Loucy (cell line): Measurements from ENCODE around the gene RPTOR.
A peak's percentile ranks its signal among the peaks of the same experiment; 100 is the strongest.
"Not testable (repeated sequence)": the region's sequence is repeated elsewhere in the genome, so short reads cannot be mapped to it uniquely, and the experiment has no call there.

Experiments
- H2AFZ ChIP-seq: fragments of 200-600 bp; sonication (generic); 2 replicates; pipeline ENCODE4 v1.6.0; 2016; ENCODE audit warnings: antibody characterized with exemption, mild to moderate bottlenecking, low read length, moderate library complexity
- H3F3A ChIP-seq: fragments of 200-600 bp; 2 replicates; pipeline ENCODE4 v1.6.0; 2016; ENCODE audit warnings: antibody characterized with exemption, low read depth, mild to moderate bottlenecking
- H3K27me3 ChIP-seq: fragments of 200-600 bp; sonication (generic); 2 replicates; pipeline ENCODE4 v1.6.1; 2014; ENCODE audit warnings: low read length, mild to moderate bottlenecking; ENCODE audit not compliant: insufficient read depth, poor library complexity, severe bottlenecking
- H3K36me3 ChIP-seq: fragments of 200-600 bp; sonication (generic); 2 replicates; pipeline ENCODE4 v1.6.1; 2016; ENCODE audit warnings: low read length; ENCODE audit not compliant: insufficient read depth
- H3K4me1 ChIP-seq: fragments of 200-600 bp; sonication (generic); 2 replicates; pipeline ENCODE4 v1.5.1; 2014; ENCODE audit warnings: low read length, mild to moderate bottlenecking; ENCODE audit not compliant: insufficient read depth, poor library complexity, severe bottlenecking
- H3K4me2 ChIP-seq: fragments of 200-600 bp; sonication (generic); 2 replicates; pipeline ENCODE4 v1.6.0; 2014; ENCODE audit warnings: antibody characterized with exemption, low read length, low read depth, mild to moderate bottlenecking; ENCODE audit not compliant: poor library complexity, severe bottlenecking
- H3K4me3 ChIP-seq: fragments of 200-600 bp; sonication (generic); 2 replicates; pipeline ENCODE4 v1.5.1; 2014; ENCODE audit warnings: low read length, mild to moderate bottlenecking, mixed read lengths; ENCODE audit not compliant: poor library complexity, severe bottlenecking
- H3K79me2 ChIP-seq: fragments of 200-600 bp; sonication (generic); 2 replicates; pipeline ENCODE4 v1.6.1; 2014; ENCODE audit warnings: low read length; ENCODE audit not compliant: insufficient read depth
- H3K9ac ChIP-seq: fragments of 200-600 bp; sonication (generic); 2 replicates; pipeline ENCODE4 v1.6.0; 2014; ENCODE audit warnings: mild to moderate bottlenecking, low read depth, low read length, moderate library complexity; ENCODE audit not compliant: poor library complexity, severe bottlenecking
- H3K9me2 ChIP-seq: fragments of 200-600 bp; sonication (generic); replicated peaks from 2 replicates; pipeline ENCODE4 v1.6.1; 2016; ENCODE audit warnings: low read depth, low read length, mixed read lengths
- H3K9me3 ChIP-seq: fragments of 200-600 bp; sonication (generic); 2 replicates; pipeline ENCODE4 v1.6.1; 2014; ENCODE audit warnings: mild to moderate bottlenecking, antibody characterized with exemption, low read length, low read depth; ENCODE audit not compliant: insufficient read depth
- H4K20me1 ChIP-seq: fragments of 200-600 bp; sonication (generic); 2 replicates; pipeline ENCODE4 v1.6.0; 2014; ENCODE audit warnings: antibody characterized with exemption, low read length, mild to moderate bottlenecking; ENCODE audit not compliant: insufficient read depth, poor library complexity, severe bottlenecking
- EZH2phosphoT487 ChIP-seq: fragments of 200-600 bp; IDR thresholded peaks from 2 replicates; pipeline ENCODE4 v1.6.1; 2018; ENCODE audit warnings: antibody characterized with exemption, mild to moderate bottlenecking, moderate library complexity, borderline replicate concordance
- TF ChIP-seq, protein P1 (sequence below): fragments of 200-600 bp; sonication (generic); conservative IDR thresholded peaks from 2 replicates; pipeline ENCODE4 v1.5.1; 2014; ENCODE audit warnings: mild to moderate bottlenecking, antibody characterized with exemption, low read length

RPTOR gene

DNA sequence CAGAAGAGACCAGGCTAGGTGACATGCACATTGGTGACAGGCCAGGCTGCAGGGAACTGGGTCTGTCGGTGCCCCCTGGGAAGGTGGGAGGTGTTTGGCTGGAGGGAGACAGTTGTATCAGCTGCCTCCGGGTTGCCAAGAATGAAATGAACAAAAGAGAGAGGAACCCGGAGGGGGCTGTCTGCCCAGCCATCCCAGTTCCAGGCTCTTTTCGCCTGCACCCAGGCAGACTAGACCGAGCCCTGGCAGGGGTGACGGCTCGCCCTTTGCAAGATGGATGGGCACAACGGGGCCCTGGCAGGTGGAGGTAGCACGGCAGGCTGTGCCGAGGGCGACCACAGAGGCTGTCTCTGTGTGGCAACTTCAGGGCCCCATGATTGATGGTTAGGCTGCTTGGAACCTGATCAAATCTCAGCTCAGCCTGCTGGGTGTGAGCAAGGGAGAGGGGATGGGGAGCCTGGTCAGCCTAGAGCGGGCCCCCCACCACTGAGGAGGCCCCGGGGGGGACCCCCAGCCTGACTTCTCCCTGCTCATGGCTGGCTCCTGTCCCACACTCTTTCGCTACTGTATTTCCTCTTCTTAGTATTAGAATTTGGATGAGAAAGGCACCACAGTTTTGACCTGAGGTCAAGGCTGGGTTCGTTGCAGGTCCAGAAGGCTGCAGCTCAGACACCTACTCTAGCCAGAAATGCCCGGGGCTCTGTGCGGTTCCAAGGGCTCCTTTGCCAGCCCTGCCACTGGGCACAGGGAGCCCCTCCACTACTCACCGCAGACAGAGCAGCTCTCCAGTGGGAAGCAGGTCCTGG, 328.1 kb downstream of the RPTOR start:
- TF ChIP-seq, protein P1, sequence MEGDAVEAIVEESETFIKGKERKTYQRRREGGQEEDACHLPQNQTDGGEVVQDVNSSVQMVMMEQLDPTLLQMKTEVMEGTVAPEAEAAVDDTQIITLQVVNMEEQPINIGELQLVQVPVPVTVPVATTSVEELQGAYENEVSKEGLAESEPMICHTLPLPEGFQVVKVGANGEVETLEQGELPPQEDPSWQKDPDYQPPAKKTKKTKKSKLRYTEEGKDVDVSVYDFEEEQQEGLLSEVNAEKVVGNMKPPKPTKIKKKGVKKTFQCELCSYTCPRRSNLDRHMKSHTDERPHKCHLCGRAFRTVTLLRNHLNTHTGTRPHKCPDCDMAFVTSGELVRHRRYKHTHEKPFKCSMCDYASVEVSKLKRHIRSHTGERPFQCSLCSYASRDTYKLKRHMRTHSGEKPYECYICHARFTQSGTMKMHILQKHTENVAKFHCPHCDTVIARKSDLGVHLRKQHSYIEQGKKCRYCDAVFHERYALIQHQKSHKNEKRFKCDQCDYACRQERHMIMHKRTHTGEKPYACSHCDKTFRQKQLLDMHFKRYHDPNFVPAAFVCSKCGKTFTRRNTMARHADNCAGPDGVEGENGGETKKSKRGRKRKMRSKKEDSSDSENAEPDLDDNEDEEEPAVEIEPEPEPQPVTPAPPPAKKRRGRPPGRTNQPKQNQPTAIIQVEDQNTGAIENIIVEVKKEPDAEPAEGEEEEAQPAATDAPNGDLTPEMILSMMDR = no peak
- no peak for TF ChIP-seq EZH2phosphoT487
- H3K27me3 ChIP-seq = no peaks in the 10 kb centered on the region
- no peaks in the 10 kb centered on the region for H4K20me1 ChIP-seq
- no peaks in the 10 kb centered on the region for H3K9me2 ChIP-seq
- no peak overlapping the region for H2AFZ ChIP-seq
- H3K4me1 ChIP-seq = peaks cover 78% of the 10 kb centered on the region
- H3F3A ChIP-seq = peaks cover 11% of the 10 kb centered on the region; the same call in 1 of the 2 replicates
- peak overlapping the region; percentile 64 for H3K4me3 ChIP-seq
- peak overlapping the region; percentile 69 for H3K9ac ChIP-seq
- H3K79me2 ChIP-seq = peaks cover 4% of the 10 kb centered on the region; the same call in 1 of the 2 replicates
- no peaks in the 10 kb centered on the region for H3K9me3 ChIP-seq
- no peaks in the 10 kb centered on the region for H3K36me3 ChIP-seq
- H3K4me2 ChIP-seq = peak overlapping the region; percentile 82

DNA sequence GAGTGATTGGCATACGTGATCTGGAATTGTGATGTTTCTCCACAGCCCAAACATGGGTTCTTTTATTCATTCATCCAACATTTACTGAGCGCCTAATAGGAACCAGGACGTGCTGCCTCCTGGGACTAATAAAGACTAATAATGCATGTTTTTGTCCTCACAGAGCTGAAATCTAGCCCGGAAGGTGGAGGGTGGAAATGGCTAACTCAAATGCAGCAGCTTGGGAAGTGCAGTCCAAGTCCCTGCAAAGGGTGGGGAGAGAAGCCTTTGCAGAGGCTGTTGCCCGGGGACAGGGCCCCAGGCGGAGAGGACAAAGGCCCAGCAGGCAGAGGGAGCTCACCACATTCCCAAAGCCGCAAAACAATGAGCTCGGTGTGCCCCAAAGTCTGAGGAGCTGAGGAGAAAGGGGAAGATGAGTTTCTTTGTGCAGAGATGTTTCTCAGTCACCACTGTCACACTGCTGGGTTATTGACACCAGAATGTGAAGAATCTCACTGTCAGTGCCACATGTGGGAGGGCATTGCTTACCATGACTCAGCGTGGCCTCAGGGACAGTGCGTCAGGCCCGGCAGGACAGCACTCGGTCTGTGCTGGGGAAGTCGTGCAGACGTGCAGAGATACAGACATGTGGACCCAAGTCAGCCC, 328.8 kb downstream of the RPTOR start:
- TF ChIP-seq, protein P1 = no peak
- no peak for TF ChIP-seq EZH2phosphoT487
- no peak overlapping the region for H2AFZ ChIP-seq
- H3K36me3 ChIP-seq = no peaks in the 10 kb centered on the region
- H3K4me1 ChIP-seq = peaks cover 78% of the 10 kb centered on the region
- no peaks in the 10 kb centered on the region for H3K9me3 ChIP-seq
- no peak overlapping the region for H3K4me3 ChIP-seq
- no peaks in the 10 kb centered on the region for H3K9me2 ChIP-seq
- peaks cover 4% of the 10 kb centered on the region; the same call in 1 of the 2 replicates for H3K79me2 ChIP-seq
- peak overlapping the region; percentile 69 for H3K9ac ChIP-seq
- no peaks in the 10 kb centered on the region for H4K20me1 ChIP-seq
- no peaks in the 10 kb centered on the region for H3K27me3 ChIP-seq
- H3K4me2 ChIP-seq = peak overlapping the region; percentile 82
- peaks cover 11% of the 10 kb centered on the region; the same call in 1 of the 2 replicates for H3F3A ChIP-seq

DNA sequence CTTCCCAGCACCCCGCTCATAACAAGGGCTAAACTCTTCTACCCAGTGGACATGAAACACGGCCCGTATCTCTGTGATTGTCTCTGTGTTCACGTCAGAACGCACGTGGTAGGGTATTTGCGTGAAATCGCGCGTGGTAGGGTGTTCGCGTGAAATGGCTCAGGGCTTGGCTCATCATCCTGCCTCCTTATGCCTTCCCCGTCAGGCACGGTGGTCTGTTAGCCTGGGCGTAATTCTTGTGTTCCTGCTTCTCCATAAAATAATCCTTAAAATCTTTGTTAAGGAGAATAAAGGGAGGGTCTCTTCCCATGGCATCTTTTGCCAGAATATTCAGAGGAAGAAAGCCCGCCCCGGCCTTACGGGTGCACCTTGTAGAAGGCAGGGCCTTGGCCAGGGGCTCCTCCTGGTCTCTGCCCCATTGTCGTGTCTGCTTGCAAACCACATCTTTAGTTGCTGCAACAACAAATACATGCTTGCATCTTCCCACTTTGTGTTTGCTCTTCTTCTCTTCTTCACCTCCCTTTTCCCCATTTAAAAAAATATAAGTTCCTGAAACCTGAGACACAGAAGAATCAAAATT, 330.3 kb downstream of the RPTOR start:
- TF ChIP-seq, protein P1 = no peak
- TF ChIP-seq EZH2phosphoT487 = no peak
- no peaks in the 10 kb centered on the region for H3K36me3 ChIP-seq
- no peaks in the 10 kb centered on the region for H3K9me2 ChIP-seq
- H3K27me3 ChIP-seq = no peaks in the 10 kb centered on the region
- H3K9me3 ChIP-seq = no peaks in the 10 kb centered on the region
- H3F3A ChIP-seq = peaks cover 11% of the 10 kb centered on the region; the same call in 1 of the 2 replicates
- H3K9ac ChIP-seq = peak overlapping the region; percentile 26
- no peaks in the 10 kb centered on the region for H4K20me1 ChIP-seq
- peaks cover 73% of the 10 kb centered on the region for H3K4me1 ChIP-seq
- H3K79me2 ChIP-seq = peaks cover 4% of the 10 kb centered on the region; the same call in 1 of the 2 replicates
- H2AFZ ChIP-seq = no peak overlapping the region
- H3K4me3 ChIP-seq = no peak overlapping the region
- H3K4me2 ChIP-seq = no peak overlapping the region

DNA sequence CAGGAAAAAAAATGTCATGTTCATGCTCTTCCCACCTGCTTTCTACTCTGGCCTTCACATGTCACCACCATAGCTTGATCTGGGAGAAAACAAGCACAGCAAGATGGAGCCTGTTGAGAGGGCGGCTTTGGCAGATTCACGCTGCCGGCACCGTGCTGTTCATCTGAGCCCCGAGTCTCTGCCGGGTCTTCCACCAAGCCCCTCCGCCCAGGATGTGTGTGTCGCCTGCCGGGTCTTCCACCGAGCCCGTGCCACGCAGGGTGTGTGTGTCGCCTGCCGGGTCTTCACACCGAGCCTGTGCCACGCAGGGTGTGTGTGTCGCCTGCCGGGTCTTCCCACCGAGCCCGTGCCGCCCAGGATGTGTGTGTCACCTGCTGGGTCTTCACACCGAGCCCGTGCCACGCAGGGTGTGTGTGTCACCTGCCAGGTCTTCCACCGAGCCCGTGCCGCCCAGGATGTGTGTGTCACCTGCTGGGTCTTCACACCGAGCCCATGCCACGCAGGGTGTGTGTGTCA, 330.9 kb downstream of the RPTOR start:
- not testable (repeated sequence) for H3K36me3 ChIP-seq, H4K20me1 ChIP-seq, H2AFZ ChIP-seq, H3K9me2 ChIP-seq, H3K9me3 ChIP-seq, H3K4me3 ChIP-seq, H3K4me2 ChIP-seq, H3K27me3 ChIP-seq, H3K79me2 ChIP-seq
- Histone ChIP-seq H3K4me1 (peaks cover 68% of the 10 kb centered on the region), H3F3A (peaks cover 11% of the 10 kb centered on the region; the same call in 1 of the 2 replicates), H3K9ac (peak overlapping the region; percentile 26)
